WI38 (cell line): Measurements from ENCODE around the gene TIGD3.
A peak's percentile ranks its signal among the peaks of the same experiment; 100 is the strongest.
"Not testable (repeated sequence)": the region's sequence is repeated elsewhere in the genome, so short reads cannot be mapped to it uniquely, and the experiment has no call there.

Source experiments
- H3K4me3 ChIP-seq: 2 replicates; pipeline ENCODE4 v1.5.1; 2011; ENCODE audit warnings: low read depth, mild to moderate bottlenecking, control low read depth, low read length
- CTCF ChIP-seq: IDR thresholded peaks from 2 replicates; pipeline ENCODE4 v1.5.1; 2012; ENCODE audit warnings: low read depth, mild to moderate bottlenecking, control low read depth, low read length

Gene TIGD3

DNA sequence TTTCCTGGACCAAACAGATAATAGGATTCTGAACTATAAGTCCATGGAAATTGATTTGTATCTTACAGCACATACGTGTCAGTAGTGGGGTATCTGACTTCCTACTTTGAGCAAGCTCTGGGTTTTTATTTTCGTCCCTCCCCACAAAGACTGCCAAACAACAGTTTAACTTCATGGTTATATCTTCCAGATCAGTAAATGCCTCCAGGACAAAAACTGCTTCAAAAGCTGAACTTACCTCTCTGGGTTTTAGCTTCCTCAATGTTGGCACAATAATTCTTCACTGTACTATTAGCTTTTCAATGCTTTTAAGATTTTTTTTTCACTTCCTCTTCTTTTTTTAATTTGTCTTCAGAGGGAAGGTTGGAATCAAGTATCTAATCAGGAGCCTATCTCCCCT, 25.1 kb upstream of the TIGD3 start:
- no peak overlapping the region for H3K4me3 ChIP-seq

DNA sequence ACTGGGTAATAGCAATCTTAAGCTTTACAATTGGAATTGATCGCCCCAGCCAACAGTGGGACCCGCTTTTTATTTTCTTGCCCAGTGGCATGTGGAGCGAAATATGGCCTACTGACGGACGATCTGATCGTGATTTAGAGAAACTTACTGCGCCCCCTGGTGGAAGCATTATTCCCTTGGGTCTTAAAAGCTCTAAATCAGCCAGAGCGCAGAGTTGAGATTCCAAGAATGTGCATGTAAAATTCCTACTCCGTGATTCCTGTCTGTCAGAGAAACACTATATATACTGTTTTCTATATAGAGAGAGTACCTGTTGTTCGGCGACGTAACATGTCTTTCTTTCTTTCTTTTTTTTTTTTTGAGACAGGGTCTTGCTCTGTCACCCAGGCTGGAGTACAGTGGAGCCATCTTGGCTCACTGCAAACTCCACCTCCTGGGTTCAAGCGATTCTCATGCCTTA, 24.6 kb upstream of the TIGD3 start:
- peak; percentile 65 for TF ChIP-seq CTCF
- H3K4me3 ChIP-seq = no peak overlapping the region

More for the DNA sequence above, 25.1 kb upstream of the TIGD3 start:
- TF ChIP-seq CTCF = no peak

- no peak overlapping the region for H3K4me3 ChIP-seq
- no peak for TF ChIP-seq CTCF
Observed at GRCh38 chr11:65330544-65330943, 24.0 kb upstream of the TIGD3 start.

GRCh38 chr11:65332591-65332990, 22.0 kb upstream of the TIGD3 start:
- not testable (repeated sequence) for H3K4me3 ChIP-seq

- TF ChIP-seq CTCF = no peak
- peak overlapping the region; percentile 77 for H3K4me3 ChIP-seq
Observed at GRCh38 chr11:65334696-65335295, 19.8 kb upstream of the TIGD3 start.

- TF ChIP-seq CTCF = no peak
- H3K4me3 ChIP-seq = no peak overlapping the region
Observed at GRCh38 chr11:65338676-65339075, 15.9 kb upstream of the TIGD3 start.

DNA sequence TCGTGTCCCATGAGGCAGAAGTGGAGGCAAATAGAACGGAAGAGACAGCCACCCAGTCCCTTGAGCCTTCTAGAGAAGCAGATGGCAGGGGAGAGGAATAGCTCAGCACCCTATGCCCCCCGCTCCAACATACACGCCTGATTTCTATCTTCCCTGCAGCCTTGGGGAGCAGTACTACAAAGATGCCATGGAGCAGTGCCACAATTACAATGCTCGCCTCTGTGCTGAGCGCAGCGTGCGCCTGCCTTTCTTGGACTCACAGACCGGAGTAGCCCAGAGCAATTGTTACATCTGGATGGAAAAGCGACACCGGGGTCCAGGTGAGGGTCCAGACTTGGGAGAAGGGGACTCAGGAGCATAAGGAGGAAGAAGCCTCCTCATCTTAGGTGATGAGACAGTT, 14.3 kb upstream of the TIGD3 start:
- H3K4me3 ChIP-seq = no peak overlapping the region
- no peak for TF ChIP-seq CTCF

- no peak overlapping the region for H3K4me3 ChIP-seq
- no peak for TF ChIP-seq CTCF
Observed at GRCh38 chr11:65341856-65342255, 12.7 kb upstream of the TIGD3 start.
